Activated CD4-positive, alpha-beta T cell treated with anti-CD3 and anti-CD28 coated beads, Interleukin-2, amount 50 U/mL, for 48 hours (primary cell): ENCODE results near the gene CWH43.
"Not testable (repeated sequence)": the region's sequence is repeated elsewhere in the genome, so short reads cannot be mapped to it uniquely, and the experiment has no call there.

Experiments used
- DNase-seq, 2 experiments: peaks; one replicate each; pipeline ENCODE4 v3.0.0-alpha.2; 2020

CWH43 gene

GRCh38 chr4:48979914-48980579 is 6.0 kb upstream of the CWH43 start:
- DNase-seq, result no peak

- DNase-seq, result not testable (repeated sequence)
Observed at GRCh38 chr4:48984005-48984404, 2.1 kb upstream of the CWH43 start.

GRCh38 chr4:48985602-48985975 is 486 bp upstream of the CWH43 start:
- DNase-seq, result no peak

- no peak for DNase-seq
Observed at GRCh38 chr4:48986654-48987164, 634 bp downstream of the CWH43 start.

DNA sequence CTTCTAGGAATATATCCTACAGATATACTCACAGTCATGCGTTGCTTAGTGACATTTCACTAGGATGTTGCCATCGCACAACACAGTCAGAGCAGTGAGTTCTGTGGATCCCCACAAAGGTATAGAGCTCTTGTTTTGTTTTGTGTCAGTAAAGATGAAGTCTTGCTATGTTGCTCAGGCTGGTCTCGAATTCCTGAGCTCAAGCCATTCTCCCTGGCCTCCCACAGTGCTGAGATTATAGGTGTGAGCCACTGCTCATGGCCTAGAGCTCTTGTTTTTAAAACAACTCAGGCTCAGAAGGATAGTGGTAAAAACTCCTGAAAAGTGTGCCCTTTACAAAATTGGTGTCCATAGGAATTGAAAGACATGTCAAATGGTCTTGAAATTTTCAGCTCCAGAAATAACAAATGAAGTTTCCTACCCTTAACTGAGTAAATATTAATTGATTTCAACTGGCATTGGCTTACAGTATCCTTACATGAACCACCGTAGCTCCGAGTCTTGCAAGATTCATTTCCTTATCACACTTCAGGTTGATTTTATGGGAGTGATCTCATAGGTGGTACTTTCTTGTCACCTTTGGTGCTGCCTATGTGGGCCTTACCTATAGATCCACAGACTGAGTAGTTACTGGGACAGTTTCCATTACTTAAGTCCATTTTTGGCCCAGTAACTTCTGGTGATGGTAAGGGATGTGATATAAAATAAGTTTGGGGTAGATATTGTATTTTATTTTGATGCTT is 3.6 kb downstream of the CWH43 start:
- no peak for DNase-seq

- DNase-seq, result no peak
Observed at GRCh38 chr4:48991357-48991756, 5.3 kb downstream of the CWH43 start.

DNA sequence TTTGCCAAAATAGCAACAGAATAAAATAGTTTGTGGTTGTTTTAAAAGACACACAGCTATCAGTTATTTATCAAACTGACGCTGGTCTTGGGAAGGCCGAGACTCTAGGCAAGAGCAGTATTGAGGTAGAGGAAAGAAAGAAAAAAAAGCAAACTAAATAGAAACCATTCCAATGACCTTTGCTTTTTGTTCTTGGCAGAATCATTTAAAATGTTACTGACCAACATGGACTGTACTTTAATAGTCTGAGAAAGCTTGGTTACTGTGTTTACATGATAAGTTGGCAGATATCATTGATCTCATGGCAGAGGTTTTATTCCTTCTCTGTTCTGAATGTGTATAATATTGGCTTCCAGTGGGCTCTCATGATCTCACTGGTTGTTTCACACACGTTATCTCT is 11.9 kb downstream of the CWH43 start:
- DNase-seq, result no peak

- DNase-seq, result no peak
Observed at GRCh38 chr4:48998440-48998839, 12.4 kb downstream of the CWH43 start.

- no peak for DNase-seq
Observed at GRCh38 chr4:49000806-49001205, 14.7 kb downstream of the CWH43 start.

- DNase-seq, result no peak
Observed at GRCh38 chr4:49002931-49003330, 16.9 kb downstream of the CWH43 start.

DNA sequence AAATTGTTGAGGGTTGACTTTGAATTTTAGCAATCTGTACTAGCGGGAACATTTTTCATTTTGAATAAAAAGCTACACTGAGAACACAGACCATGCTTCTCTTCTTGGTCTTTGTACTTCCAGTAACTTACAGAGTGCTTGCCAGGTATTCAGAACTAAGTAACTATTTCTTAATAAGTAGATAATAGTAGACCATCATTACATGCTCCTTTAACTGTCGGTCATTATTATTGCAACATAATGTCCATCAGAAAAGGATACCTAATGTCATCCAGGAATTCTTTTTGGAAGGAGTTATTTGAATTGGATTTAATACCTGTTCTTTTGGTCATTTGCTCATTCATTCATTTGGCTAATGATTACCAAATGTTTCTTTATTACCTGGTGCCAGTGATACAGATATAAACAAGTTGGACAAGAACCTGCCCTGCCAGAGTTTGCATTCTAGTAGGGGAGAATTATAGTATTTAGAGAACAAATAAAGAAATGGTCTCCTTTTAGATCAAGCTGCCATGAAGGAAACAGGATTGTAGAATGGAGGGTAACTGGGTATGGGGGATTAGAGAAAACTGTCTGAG is 32.7 kb downstream of the CWH43 start:
- no peak for DNase-seq

GRCh38 chr4:49032440-49033161 is 46.5 kb downstream of the CWH43 start:
- peak; percentile 22 to 32 for DNase-seq

GRCh38 chr4:49036528-49036927 is 50.5 kb downstream of the CWH43 start:
- no peak for DNase-seq

DNA sequence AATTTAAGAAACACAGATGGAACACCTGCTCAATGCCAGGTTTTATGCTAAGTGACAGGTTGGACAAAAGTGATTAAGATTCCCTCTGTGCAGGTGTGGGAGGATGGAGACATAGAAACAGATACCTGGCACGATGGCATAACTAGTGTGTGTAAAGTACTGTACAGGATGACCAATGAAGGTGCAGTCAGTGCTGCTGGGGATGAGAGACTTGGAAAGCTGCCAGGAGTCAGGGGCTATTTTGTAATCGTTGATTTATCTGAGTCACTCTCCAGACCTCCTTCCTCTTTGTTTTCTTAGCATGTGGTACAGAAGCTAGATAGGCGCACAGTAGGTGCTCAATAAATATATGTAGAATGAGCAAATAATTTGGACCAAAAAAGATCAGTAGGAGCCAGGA is 58.2 kb downstream of the CWH43 start:
- DNase-seq, result no peak

DNA sequence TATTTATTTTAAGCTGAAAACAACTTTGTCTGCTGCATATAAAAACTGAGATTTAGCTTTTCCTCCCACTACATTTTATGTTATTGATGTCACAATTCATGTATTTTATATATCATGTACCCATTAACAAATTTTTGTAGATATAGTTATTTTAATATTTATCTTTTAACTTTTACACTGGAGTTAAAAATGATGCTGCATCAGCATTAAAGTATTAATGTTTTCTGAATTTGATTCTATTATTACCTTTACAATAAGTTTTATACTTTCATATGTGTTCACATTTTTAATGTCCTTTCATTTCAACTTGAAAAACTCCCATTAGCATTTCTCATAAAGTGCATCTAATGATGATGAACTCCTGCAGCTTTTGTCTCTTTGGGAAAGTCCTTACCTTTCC is 72.2 kb downstream of the CWH43 start:
- DNase-seq, result no peak

DNA sequence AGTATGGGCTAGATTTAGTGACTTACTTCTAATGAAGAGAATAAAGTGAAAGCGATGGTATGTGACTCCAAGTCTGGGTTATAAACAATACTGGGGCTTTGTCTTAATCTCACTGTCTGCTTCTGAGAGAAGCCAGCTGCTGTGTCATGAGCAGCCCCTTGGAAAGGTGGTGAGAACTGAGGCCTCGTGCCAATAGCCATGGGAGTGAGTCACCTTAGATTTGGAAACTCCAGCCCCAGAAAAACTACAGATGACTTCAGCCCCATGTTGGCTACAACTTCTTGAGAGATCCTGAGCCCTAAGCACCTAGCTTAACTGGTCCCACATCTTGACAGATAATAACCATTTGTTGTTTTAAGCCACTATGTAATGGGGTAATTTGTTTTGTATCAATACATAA is 77.6 kb downstream of the CWH43 start:
- DNase-seq, result no peak

- not testable (repeated sequence) for DNase-seq
Observed at GRCh38 chr4:49072196-49072595, 86.1 kb downstream of the CWH43 start.

GRCh38 chr4:49091883-49092282 is 105.8 kb downstream of the CWH43 start:
- DNase-seq, result not testable (repeated sequence)

DNA sequence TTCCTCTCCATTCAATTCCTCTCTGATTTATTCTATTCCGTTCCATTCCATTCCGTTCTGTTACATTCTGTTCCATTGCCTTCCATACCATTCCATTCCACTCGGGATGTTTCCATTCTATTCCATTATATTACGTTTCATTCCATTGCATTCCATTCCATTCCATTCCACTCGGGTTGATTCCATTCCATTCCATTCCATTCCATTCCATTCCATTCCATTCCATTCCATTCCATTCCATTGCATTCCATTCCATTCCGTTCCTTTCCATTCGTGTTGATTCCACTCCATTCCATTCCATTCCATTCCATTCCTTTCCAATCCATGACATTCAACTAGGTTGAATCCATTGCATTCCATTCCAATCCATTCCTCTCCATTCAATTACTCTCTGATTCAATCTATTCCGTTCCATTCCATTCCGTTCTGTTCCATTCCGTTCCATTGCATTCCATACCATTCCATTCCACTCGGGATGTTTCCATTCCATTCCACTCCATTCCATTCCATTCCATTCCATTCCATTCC is 106.6 kb downstream of the CWH43 start:
- not testable (repeated sequence) for DNase-seq

- not testable (repeated sequence) for DNase-seq
Observed at GRCh38 chr4:49096215-49096614, 110.1 kb downstream of the CWH43 start.

- not testable (repeated sequence) for DNase-seq
Observed at GRCh38 chr4:49096627-49097026, 110.6 kb downstream of the CWH43 start.

DNA sequence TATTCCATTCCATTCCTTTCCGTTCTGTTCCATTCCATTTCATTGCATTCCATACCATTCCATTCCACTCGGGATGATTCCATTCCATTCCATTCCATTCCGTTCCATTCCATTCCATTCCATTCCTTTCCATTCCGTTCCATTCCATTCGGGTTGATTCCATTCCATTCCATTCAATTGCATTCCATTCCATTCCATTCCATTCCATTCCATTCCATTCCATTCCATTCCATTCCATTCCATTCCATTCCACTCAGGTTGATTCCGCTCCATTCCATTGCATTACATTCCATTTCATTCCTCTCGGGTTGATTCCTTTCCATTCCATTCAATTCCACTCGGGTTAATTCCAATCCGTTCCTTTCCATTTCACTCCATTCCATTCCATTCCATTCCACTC is 111.0 kb downstream of the CWH43 start:
- DNase-seq, result not testable (repeated sequence)

DNA sequence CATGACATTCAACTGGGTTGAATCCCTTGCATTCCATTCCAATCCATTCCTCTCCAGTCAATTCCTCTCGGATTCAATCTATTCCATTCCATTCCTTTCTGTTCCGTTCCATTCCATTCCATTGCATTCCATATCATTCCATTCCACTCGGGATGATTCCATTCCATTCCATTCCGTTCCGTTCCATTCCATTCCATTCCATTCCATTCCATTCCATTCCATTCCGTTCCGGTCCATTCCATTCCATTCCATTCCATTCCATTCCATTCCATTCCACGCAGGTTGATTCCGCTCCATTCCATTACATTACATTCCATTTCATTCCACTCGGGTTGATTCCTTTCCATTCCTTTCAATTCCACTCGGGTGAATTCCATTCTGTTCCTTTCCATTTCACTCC is 111.4 kb downstream of the CWH43 start:
- DNase-seq, result not testable (repeated sequence)
